AG09309 (cell line): ENCODE results near the gene KRT10.

Source experiments
- DNase-seq: peaks from one replicate; pipeline ENCODE4 v3.0.0-alpha.2; 2010; ENCODE audit warnings: low read depth
- H3K4me3 ChIP-seq: 2 replicates; pipeline ENCODE4 v1.5.1; 2011; ENCODE audit warnings: mild to moderate bottlenecking, low read depth, low read length, moderate library complexity; ENCODE audit not compliant: control insufficient read depth
- CTCF ChIP-seq: IDR thresholded peaks from 2 replicates; pipeline ENCODE4 v1.5.1; 2011; ENCODE audit warnings: mild to moderate bottlenecking, low read depth, low read length, inconsistent platforms; ENCODE audit not compliant: insufficient read depth, control insufficient read depth; ENCODE audit errors: missing control alignments

Gene KRT10

GRCh38 chr17:40809721-40810421, 12.5 kb downstream of the KRT10 start:
- no peak for DNase-seq
- H3K4me3 ChIP-seq: no peak overlapping the region
- TF ChIP-seq CTCF: no peak

- DNase-seq: no peak
- H3K4me3 ChIP-seq: no peak overlapping the region
- no peak for TF ChIP-seq CTCF
These were observed 16.3 kb downstream of the KRT10 start for GRCh38 chr17:40806131-40806530.

- TF ChIP-seq CTCF: peak; percentile 92
- no peak overlapping the region for H3K4me3 ChIP-seq
These were observed 18.8 kb downstream of the KRT10 start for GRCh38 chr17:40803617-40804082.

GRCh38 chr17:40801157-40801556, 21.3 kb downstream of the KRT10 start:
- TF ChIP-seq CTCF: no peak
- no peak for DNase-seq

More at GRCh38 chr17:40803617-40804082, 18.8 kb downstream of the KRT10 start:
- no peak for DNase-seq

GRCh38 chr17:40800381-40800780, 22.0 kb downstream of the KRT10 start:
- no peak overlapping the region for H3K4me3 ChIP-seq
- no peak for DNase-seq
- no peak for TF ChIP-seq CTCF

More at GRCh38 chr17:40801157-40801556, 21.3 kb downstream of the KRT10 start:
- H3K4me3 ChIP-seq: no peak overlapping the region

- no peak for TF ChIP-seq CTCF
- no peak within 1 kb of the TSS for H3K4me3 ChIP-seq
- no peak for DNase-seq
These were observed 22.6 kb downstream of the KRT10 start, which contains the start of gene KRT28 for GRCh38 chr17:40799859-40800258. TSS of gene KRT28 (minus strand) at chr17:40799959. CDS start at chr17:40799893, 66 bp downstream.
